GM21786 (cell line): ENCODE data around the gene WDR93.

Experiments used
- ATAC-seq: cut with Tn5 transposase; IDR thresholded peaks from one replicate; pipeline ENCODE4 v1.9.1; 2021; ENCODE audit not compliant: unreplicated experiment

WDR93 gene

GRCh38 chr15:89690276-89691218 is at the start of gene WDR93, which contains the start of gene PEX11A:
WDR93 (plus strand) TSS chr15:89690811; CDS start chr15:89701747, 10,936 bp downstream.
PEX11A (minus strand) TSS chr15:89690754; CDS start chr15:89690632, 122 bp downstream.
- ATAC-seq: peak; percentile 94

GRCh38 chr15:89641053-89641452 is 49.6 kb upstream of the WDR93 start:
- ATAC-seq: no peak

- no peak for ATAC-seq
These were observed 48.5 kb upstream of the WDR93 start for GRCh38 chr15:89642106-89642505.

GRCh38 chr15:89645680-89646079 is 44.9 kb upstream of the WDR93 start:
- ATAC-seq: no peak

GRCh38 chr15:89646416-89647141 is 44.0 kb upstream of the WDR93 start:
- no peak for ATAC-seq

GRCh38 chr15:89647191-89647851 is 43.3 kb upstream of the WDR93 start:
- no peak for ATAC-seq

- ATAC-seq: no peak
These were observed 42.3 kb upstream of the WDR93 start for GRCh38 chr15:89648106-89649012.

GRCh38 chr15:89649013-89649625 is 41.5 kb upstream of the WDR93 start:
- no peak for ATAC-seq

GRCh38 chr15:89649716-89650115 is 40.9 kb upstream of the WDR93 start:
- ATAC-seq: no peak

GRCh38 chr15:89652131-89652530 is 38.5 kb upstream of the WDR93 start:
- no peak for ATAC-seq

GRCh38 chr15:89652666-89653065 is 37.9 kb upstream of the WDR93 start:
- ATAC-seq: no peak

- no peak for ATAC-seq
These were observed 37.0 kb upstream of the WDR93 start for GRCh38 chr15:89653578-89653977.

GRCh38 chr15:89654301-89654761 is 36.3 kb upstream of the WDR93 start:
- ATAC-seq: no peak

- no peak for ATAC-seq
These were observed 35.5 kb upstream of the WDR93 start, which contains the start of gene KIF7 for GRCh38 chr15:89654847-89655805. KIF7 (minus strand) TSS chr15:89655467; CDS start chr15:89652930, 2,537 bp downstream.

GRCh38 chr15:89656116-89656815 is 34.3 kb upstream of the WDR93 start:
- ATAC-seq: no peak

- no peak for ATAC-seq
These were observed 32.9 kb upstream of the WDR93 start for GRCh38 chr15:89657686-89658200.

GRCh38 chr15:89659295-89659694 is 31.3 kb upstream of the WDR93 start:
- no peak for ATAC-seq

GRCh38 chr15:89660556-89660955 is 30.1 kb upstream of the WDR93 start:
- ATAC-seq: no peak
